Kidney tubule cell (primary cell): ENCODE data around the gene CLASP2.
"Not testable (repeated sequence)": the region's sequence is repeated elsewhere in the genome, so short reads cannot be mapped to it uniquely, and the experiment has no call there.

Experiments
- DNase-seq: peaks from one replicate; pipeline ENCODE4 v3.0.0-alpha.2; 2018; ENCODE audit warnings: low spot score

The CLASP2 gene

DNA sequence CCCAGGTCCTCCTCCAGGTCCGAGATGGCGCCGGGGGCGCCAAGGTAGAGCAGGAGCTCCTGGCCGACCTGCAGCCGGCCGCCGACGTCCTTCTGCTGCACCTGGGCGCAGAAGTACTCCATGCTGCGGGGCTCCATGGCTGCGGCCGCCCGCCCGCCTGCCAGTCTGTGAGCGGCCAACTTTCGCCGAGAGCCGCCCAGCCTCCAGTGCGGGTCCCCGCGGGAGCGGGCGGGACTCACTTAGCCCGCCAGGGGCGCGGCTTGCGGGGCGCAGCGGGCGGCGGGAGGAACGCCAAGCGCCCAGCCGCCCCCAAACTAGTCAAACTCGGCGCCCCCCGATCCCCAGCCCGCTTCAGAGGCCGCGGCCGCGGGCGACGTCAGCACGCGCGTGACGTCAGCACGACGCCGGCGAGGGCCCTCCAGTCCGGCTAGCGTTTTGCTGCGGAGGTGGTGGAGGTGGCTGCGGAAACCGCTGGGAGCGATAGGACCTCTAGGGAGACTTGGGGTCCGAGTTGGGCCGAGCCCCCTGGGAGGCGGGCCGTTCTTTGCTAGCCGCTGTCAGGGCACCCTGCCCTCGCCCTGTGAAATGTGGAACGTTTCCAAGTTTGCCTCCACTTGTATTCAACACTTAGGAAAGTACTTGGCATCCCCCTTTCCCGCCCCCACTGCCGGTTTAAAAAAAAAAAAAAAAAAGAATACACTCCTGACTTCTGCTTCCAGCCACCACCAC is at the start of gene CLASP2:
CLASP2 (minus strand) TSS at position 389 of the 729 bp plus-strand sequence; CDS start at position 137, 252 bp downstream.
- DNase-seq, result peak; percentile 88

DNA sequence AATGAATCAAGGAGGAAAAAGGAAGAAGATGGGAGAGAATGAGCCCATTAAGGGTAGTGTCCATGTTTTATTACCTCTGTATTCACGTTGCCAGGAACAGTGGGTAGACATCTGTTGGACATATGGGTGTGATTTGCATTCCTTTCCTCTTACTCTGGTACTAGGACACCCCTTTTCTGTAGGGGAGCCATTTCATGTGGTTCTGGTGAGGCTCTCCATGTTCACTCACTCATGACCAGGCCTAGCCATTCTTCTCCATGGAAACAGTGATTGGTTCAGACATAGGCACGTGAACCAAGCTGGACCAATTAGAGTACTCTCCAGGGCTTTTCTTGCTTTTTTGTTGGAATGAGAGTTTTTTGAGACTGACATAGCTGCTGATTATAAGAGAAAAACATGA is 40.8 kb upstream of the CLASP2 start:
- DNase-seq, result peak; percentile 13

DNA sequence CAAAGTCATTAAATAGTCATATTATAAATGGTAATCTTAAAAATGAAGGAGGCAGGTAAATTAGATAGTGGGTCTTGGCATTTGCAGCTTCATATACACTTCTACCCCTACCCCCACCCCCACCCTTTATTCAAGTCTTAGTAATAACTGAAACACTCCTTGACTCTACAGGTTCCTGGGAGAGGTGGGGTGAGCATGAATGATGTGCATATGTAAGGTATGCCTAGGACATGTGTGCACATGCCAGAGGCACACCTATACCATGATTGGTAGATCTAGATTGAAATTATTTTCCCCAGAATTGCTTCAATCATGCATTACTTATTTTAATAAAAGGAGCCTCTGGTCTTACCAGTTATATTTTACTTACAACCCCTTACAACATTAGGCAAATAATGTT is 40.2 kb upstream of the CLASP2 start:
- no peak for DNase-seq

DNA sequence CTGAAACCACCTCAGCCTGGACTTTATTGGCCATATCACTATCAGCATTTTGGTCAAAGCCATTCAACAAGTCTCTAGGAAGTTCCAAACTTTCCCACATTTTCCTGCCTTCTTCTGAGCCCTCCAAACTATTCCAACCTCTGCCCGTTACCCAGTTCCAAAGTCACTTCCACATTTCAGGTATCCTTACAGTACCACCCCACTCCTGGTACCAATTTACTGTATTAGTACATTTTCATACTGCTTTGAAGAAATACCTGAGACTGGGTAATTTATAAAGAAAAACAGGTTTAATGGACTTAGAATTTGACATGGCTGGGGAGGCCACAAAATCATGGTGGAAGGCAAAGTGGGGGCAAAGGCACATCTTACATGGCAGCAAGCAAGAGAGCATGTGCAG is 36.3 kb upstream of the CLASP2 start:
- not testable (repeated sequence) for DNase-seq

DNA sequence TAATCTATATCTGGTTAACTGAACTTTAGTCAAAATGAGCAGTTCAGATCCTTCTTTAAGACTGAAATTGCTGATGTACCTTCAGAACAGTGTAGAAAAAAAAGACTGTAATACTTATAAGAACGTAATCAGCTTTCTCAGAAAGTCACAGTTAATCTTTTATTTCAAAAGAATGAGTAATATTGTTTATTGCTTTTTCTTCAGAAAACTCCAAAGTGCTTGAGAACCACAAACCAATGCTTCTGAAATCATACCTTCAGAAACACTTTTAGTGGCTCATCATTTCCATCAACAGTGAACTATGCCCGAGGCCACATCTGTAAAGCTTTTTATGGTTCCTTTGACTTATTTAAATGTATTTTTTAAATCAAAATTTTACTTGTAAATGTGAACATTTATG is 33.3 kb upstream of the CLASP2 start:
- no peak for DNase-seq

DNA sequence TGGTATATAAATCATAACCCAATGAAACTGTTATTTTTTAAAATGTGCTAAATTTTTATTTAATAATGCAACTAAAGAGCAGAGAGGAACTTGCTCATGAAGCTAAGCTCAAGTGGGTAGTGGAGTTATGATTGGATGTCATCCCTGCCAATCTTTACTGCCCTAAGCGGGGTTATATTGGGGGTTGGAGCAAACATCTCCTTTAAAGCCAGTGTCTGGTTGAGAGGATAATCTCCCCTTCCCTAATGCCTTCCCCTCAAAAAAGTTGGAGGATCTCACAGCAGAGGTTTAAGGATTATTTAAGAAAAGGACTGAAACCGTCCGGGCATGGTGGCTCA is 32.1 kb upstream of the CLASP2 start:
- no peak for DNase-seq

DNA sequence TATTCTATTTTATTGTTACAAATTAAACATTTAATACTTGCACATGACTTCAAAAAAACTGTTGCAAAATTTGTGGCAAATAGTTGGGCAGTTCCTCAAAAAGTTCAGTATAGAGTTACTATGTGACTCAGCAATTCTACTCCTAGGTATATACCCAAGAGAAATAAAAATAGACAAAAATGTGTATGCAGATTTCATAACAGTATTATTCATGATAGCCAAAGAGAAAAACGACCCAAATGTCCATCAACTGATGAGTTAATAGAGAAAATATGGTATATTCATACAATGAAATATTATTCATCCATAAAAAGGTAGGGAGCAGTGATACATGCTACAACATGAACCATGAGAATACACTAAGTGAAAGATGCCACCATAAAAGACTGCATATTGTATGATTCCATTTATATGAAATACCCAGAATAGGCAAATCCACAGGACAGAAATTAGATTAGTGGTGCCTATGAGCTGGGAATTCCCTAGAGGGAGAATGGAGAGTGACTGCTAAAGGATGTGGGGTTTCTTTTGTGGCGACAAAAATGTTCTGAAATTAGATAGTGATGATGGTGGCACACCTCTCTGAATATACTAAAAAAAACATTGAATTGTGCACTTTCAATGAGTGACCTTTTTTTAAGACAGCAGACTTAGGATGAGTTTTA is 31.6 kb upstream of the CLASP2 start:
- no peak for DNase-seq

DNA sequence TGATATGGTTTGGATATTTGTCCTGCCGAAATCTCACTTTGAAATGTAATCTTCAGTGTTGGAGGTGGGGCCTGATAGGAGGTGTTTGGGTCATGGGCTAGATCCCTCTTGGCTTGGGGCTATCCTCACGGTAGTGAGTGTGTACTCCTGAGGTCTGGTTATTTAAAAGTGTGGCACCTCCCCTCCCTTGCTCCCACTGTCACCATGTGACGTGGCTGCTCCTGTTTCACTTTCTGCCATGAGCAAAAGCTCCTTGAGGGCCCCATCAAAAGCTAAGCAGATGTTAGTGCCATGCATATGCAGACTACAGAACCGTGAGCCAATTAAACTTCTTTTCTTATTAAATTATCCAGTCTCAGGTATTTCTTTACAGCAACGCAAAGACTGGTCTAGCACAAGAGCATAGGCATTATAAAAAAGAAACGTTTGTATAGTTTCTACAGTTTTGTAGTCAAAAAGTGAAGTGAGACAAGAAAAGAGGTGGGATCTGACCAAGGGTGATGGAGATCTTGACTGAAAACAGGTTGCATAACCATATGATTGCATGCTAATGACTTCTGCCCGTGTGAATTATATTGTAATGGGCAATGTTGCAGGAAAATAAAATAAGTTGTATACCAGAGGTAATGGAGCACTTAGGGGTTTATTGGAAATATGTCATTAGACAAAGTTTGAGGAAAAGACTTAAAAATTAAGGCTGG is 28.5 kb upstream of the CLASP2 start:
- DNase-seq, result no peak

DNA sequence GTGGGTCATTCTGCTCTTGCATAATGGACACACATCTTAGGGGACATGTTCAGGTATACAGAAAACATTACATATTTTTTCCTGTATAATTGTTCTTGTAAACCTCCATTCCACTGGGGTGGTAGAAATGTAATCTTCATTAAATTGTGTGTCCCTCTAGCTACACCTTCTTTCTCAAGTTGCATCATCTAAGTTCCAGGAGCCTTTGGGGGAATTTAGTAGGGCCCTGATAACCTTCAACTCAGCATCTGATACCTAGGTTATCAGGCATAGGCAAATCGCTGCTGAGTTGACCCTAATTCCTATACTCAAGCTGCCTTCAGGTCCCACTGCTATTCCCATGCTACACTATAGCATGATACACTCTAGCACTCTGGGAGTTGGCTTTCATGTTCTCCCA is 19.1 kb upstream of the CLASP2 start:
- DNase-seq, result no peak

DNA sequence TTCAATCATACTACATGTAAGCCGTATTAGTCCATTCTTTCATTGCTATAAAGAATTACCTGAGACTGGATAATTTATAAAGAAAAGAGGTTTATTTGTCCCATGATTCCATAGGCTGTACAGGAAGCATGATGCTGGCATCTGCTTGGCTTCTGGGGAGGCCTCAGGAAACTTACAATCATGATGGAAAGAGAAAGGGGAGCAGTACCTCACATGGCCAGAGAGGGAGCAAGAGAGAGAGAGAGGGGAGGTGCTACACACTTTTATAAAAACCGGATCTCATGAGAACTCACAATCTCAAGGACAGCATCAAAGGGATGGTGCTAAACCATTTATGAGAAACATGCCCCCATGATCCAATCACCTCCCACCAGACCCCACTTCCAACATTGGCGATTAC is 14.3 kb upstream of the CLASP2 start:
- DNase-seq, result no peak

DNA sequence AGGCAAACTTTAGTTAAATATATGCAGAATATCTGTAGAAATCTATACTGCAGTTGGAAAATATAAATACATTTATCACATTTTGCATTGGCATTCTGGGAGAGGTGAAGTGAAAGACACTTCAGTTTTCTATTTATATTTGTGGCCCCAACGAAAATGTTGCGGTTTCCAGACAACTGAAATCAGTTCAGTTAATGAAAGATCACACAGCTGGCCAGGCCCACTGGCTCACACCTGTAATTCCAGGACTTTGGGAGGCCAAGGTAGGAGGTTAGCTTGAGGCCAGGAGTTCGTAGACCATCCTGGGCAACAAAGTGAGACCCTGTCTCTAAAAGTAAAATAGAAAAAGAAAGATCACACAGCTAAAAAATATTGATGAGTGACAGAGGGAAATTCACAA is 11.9 kb upstream of the CLASP2 start:
- DNase-seq, result no peak

DNA sequence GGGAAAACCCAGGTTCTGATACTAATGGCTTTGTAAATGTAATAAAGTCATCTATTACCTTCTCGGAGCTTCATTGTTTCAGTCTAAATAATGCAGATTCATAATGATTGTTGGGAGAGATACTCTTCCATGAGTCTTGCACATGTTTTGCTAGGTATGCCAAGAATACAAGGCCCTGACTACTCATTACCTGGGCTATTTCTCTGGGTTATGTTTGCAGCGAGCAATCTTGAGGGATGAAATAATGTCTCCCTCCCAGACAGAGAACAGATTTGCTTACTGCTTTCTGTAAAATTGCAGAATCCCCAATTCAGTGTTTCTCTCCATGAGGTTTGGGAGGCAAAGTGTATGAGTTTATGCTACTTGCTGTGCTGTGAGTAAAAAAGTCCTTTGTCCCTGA is 6.2 kb upstream of the CLASP2 start:
- DNase-seq, result no peak

DNA sequence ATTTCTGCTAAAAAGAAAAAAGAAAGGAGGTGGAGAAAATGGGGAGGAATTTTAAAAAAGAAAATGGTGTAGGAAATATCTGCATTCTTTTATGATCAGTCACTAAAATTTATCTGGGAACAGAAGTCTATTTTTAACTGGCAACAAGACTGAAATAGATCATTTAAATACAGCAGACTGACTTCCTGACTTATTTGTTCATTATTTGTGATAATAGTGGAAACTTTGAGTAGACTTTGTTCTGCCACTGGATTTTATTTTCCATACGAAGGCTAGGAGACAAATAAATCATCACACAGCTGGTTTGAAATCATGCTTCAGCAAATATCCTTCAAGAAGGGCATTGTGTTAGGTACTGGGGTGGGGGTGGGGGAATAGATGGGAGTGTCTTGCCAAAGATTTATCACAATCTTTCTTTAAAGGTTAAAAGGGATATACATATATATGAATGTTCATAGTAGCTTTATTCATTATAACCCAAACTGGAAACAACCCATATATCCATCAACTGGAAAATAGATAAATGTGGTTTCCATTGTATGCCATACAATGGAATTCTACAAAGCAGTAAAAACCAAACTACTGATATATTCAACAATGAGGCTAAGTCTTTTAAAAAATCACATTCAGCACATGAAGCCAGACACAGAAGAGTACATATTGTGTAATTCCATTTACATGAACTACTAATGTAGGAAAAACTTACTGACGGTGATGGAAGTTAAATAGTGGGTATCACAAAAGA is 4.7 kb upstream of the CLASP2 start:
- DNase-seq, result peak; percentile 21

DNA sequence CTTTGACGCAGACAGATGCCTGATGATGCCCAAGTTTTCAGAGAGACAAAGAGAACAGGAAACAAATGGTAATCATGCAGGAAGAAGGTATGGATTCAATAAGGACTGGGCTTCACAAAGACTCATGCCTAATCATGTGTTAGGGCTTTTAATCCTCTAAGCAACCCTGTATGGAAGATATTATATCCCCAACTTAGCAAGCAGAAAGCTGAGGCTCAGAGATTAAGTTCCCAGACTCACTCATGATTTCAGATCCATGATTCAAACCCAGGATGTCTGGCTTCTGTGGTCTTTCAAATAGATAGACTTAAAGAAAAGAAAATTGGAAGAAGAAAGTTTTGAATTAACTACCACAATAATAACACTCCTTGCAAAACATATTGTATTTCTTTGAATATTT is 4.1 kb upstream of the CLASP2 start:
- DNase-seq, result no peak

DNA sequence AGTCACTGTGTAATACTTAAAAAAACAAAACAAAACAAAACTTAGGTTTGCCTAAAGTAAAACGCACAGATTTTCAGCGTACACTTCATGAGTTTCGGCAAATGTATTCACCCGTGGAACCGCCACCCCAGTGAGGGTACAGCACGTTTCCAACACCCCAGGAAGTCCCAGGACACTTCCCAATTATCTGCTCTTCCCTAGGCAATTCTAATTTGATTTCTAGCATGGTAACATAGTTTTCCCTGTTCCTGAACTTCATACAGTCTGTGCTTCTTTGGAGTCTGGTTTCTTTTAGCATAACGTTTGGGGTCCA is 497 bp upstream of the CLASP2 start:
- no peak for DNase-seq

DNA sequence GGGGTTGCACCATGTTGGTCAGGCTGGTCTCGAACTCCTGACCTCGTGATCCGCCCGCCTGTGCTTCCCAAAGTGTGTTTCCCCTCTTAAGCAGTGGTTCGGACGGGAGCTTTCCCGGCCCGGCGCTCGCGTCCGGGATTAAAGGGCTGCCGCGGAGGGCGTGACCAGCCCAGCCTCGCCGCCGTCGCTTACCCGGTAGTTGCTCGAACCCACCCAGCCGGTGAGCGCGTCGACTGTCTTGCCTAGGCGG is 513 bp downstream of the CLASP2 start:
- DNase-seq, result no peak

DNA sequence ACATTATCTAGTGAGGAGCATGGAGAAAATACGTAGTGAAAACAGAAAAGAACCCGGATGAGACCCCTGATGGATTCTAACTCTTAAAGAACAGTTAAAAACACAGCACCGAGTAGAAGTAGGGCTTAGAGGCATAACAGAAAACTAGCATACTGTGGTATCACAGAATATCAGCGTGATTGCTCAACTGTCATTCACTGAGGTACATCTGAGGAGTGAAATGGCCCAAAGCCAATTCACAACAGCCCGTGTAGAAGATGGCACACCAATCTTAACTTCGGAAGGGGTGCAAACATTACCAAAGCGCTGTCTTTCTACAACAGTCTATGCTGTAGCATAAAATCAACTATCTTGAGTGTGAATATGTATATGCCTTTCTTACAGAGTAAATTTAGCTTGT is 1.8 kb downstream of the CLASP2 start:
- DNase-seq, result no peak

DNA sequence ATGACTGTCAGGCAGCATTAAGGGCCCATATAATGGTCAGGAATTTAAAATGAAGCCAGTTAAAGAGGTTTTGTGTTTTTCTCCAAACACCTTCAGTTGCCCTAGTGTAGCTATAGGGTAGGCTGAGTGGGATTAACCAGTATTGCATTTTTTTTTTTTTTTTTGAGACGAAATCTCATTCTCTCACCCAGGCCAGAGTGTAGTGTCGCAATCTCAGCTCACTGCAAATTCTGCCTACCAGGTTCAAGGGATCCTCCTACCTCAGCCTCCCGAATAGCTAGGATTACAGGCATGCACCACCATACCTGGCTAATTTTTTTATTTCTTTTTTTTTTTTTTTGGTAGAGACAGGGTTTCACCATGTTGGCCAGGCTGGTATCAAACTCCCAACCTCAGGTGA is 7.0 kb downstream of the CLASP2 start:
- no peak for DNase-seq

DNA sequence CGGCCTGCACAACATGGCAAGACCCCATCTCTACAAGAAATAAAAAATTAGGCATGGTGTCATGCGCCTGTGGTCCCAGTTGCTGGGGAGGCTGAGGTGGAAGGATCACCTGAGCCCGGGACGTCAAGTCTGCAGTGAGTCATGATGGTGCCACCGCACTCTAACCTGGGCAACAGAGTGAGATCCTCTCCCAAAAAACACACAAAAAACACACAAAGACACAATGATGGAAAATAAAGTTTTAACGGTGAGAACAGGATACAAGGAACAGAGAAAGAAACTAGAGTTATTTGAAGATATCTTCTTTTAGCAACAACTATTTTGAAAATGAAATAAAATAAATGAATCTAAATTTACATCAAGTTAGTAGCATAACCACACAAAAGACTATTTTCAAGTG is 12.0 kb downstream of the CLASP2 start:
- DNase-seq, result no peak

DNA sequence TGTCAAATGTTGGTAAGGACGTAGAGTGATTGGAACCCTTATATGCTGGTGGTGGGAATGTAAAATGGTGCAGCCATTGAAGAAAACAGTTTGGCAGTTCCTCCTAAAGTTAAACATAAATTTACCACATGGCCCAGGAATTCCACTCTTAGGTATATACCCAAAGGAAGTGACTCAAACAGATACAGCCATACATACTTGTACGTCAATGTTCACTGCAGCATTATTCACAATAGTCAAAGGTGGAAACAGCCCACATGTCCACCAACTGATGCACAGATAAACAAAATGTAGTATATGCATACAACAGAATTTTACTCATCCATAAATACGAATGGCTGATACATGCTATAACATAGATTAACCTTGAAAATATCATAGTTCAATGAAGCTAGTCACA is 13.2 kb downstream of the CLASP2 start:
- no peak for DNase-seq

DNA sequence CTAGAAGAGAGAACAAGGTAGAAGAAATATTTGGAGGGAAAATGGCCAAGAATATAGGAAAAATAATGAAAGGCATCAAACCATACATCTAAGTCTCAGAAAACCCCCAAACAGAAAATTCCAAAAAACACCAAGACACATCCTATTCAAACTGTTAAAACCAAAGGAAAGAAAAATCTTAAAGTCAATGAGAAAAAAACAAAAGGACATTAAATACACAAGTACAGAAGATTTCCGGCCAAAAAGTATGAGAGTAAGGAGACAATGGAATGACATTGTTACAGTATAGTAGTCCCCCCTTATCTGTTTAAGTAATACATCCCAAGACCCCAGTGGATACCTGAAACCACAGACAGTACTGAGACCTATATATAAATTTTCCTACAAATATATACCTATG is 18.8 kb downstream of the CLASP2 start:
- no peak for DNase-seq

DNA sequence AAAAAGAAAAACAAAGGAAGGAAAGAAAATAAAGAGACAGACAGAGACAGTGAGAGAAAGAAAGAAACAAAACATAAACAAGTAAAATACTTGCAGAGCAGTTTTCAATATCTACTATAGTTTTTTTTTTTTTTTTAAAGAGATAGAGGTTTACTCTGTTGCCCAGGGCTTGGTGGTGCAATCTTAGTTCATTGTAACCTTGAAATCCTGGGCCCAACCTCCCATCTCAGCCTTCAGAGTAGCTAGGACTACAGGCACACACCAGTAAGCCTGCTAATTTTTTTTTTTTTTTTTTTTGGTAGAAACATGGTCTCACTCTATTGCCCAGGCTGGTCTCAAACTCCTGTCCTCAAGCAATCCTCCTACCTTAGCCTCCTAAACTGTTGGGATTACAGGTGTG is 23.1 kb downstream of the CLASP2 start:
- no peak for DNase-seq

DNA sequence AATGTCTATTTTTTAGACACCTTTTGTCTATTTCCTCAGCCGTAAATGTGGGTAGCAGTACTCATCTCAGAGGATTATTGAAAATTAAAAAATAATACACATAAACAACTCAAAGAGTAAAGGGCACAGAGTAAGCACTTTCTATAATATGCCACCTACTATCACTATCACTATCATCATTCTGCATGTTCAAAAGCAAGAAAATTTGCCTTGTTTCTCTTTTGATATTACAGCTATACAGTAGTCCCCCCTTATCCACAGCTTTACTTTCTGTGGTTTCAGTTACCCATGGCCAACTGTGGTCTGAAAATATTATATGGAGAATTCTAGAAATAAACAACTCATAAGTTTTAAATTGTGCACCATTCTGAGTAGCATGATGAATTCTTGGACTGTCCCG is 27.7 kb downstream of the CLASP2 start:
- DNase-seq, result no peak
